Liver (tissue), 9 donors: Measurements from ENCODE around the gene MEG3. TPM values are rescaled to one million over a fixed set of nuclear protein-coding genes. Genes with fewer than 3 reads are reported as not detected.

Experiments used
- DNase-seq: peaks from one replicate; pipeline ENCODE4 v3.0.0-alpha.2; 2017; ENCODE audit warnings: low spot score
- H3K27ac ChIP-seq, 2 donors: one replicate each; pipeline ENCODE4 v1.7.0; 2013; ENCODE audit warnings: inconsistent platforms in 2 of 2, low read length in 2 of 2, control low read depth in 1 of 2, low read depth in 1 of 2, mild to moderate bottlenecking in 1 of 2
- H3K27me3 ChIP-seq, 4 donors: one replicate each; pipeline versions ENCODE4 v1.6.1 to v1.7.0; 2013; ENCODE audit warnings: low read length in 3 of 4, inconsistent platforms in 1 of 4, mild to moderate bottlenecking in 1 of 4, moderate library complexity in 1 of 4; ENCODE audit not compliant: control insufficient read depth in 4 of 4, insufficient read depth in 4 of 4
- H3K36me3 ChIP-seq, 4 donors: one replicate each; pipeline versions ENCODE4 v1.6.1 to v1.7.0; 2013; ENCODE audit warnings: low read length in 3 of 4, mild to moderate bottlenecking in 3 of 4, low read depth in 1 of 4, moderate library complexity in 1 of 4; ENCODE audit not compliant: control insufficient read depth in 4 of 4, insufficient read depth in 3 of 4
- H3K4me1 ChIP-seq, 4 donors: one replicate each; pipeline versions ENCODE4 v1.6.1 to v1.7.0; 2013; ENCODE audit warnings: low read length in 3 of 4, mild to moderate bottlenecking in 3 of 4, moderate library complexity in 1 of 4; ENCODE audit not compliant: control insufficient read depth in 4 of 4, insufficient read depth in 4 of 4
- H3K4me3 ChIP-seq, 3 donors: one replicate each; pipeline versions ENCODE4 v1.6.1 to v1.7.0; 2013; ENCODE audit warnings: low read length in 3 of 3, control low read depth in 1 of 3, low read depth in 1 of 3, mild to moderate bottlenecking in 1 of 3
- H3K9ac ChIP-seq, 2 donors: one replicate each; pipeline ENCODE4 v1.7.0; 2013; ENCODE audit warnings: low read length in 2 of 2, mild to moderate bottlenecking in 2 of 2, moderate library complexity in 2 of 2, control low read depth in 1 of 2, low read depth in 1 of 2
- H3K9me3 ChIP-seq, 4 donors: one replicate each; pipeline versions ENCODE4 v1.6.1 to v1.7.0; 2013; ENCODE audit warnings: low read length in 3 of 4; ENCODE audit not compliant: control insufficient read depth in 4 of 4
- ATF3 ChIP-seq: IDR thresholded peaks from 2 replicates; pipeline ENCODE4 v1.6.1; 2016; ENCODE audit warnings: antibody characterized with exemption
- CTCF ChIP-seq: fragments of 150-350 bp; IDR thresholded peaks from 2 replicates; pipeline ENCODE4 v1.5.1; 2017; ENCODE audit warnings: improper control_type of control experiment, low read depth, low read length; ENCODE audit not compliant: missing input control
- EGR1 ChIP-seq, 2 donors: IDR thresholded peaks; 2 replicates each; pipeline ENCODE4 v1.6.1; 2016 to 2018; ENCODE audit warnings: antibody characterized with exemption in 2 of 2, low read depth in 2 of 2
- FOXA1 ChIP-seq: IDR thresholded peaks from 2 replicates; pipeline ENCODE4 v1.6.1; 2016; ENCODE audit warnings: antibody characterized with exemption
- FOXA2 ChIP-seq: IDR thresholded peaks from 2 replicates; pipeline ENCODE4 v1.6.1; 2016; ENCODE audit warnings: antibody characterized with exemption
- HNF4A ChIP-seq, 2 donors: conservative IDR thresholded peaks; 2 replicates each; pipeline ENCODE4 v1.6.1; 2016; ENCODE audit warnings: antibody characterized with exemption in 2 of 2, mild to moderate bottlenecking in 2 of 2
- HNF4G ChIP-seq: IDR thresholded peaks from 2 replicates; pipeline ENCODE4 v1.6.1; 2016; ENCODE audit warnings: antibody characterized with exemption
- JUND ChIP-seq, 2 donors: IDR thresholded peaks; 2 replicates each; pipeline ENCODE4 v1.6.1; 2016; ENCODE audit warnings: antibody characterized with exemption in 2 of 2
- REST ChIP-seq: IDR thresholded peaks from 2 replicates; pipeline ENCODE4 v1.6.1; 2016; ENCODE audit warnings: antibody characterized with exemption, mild to moderate bottlenecking
- RXRA ChIP-seq, 2 donors: IDR thresholded peaks; 2 replicates each; pipeline ENCODE4 v1.6.1; 2017 to 2018; ENCODE audit warnings: antibody characterized with exemption in 2 of 2, mild to moderate bottlenecking in 1 of 2
- SP1 ChIP-seq: IDR thresholded peaks from 2 replicates; pipeline ENCODE4 v1.6.1; 2018; ENCODE audit warnings: antibody characterized with exemption, mild to moderate bottlenecking
- TAF1 ChIP-seq: conservative IDR thresholded peaks from 2 replicates; pipeline ENCODE4 v1.6.1; 2016; ENCODE audit warnings: antibody characterized with exemption, mild to moderate bottlenecking
- YY1 ChIP-seq: IDR thresholded peaks from 2 replicates; pipeline ENCODE4 v1.6.1; 2016; ENCODE audit warnings: antibody characterized with exemption, mild to moderate bottlenecking
- ZBTB33 ChIP-seq: IDR thresholded peaks from 2 replicates; pipeline ENCODE4 v1.6.1; 2016; ENCODE audit warnings: antibody characterized with exemption
- WGBS: extraction: QIAGEN DNeasy Blood & Tissue Kit; methylation state at CpG from one replicate; pipeline ENCODE4 v1.1.7; 2013; 5-methylcytosine and 5-hydroxymethylcytosine counted together
- polyA plus RNA-seq, 2 donors: library from polyadenylated mRNA; stranded (reverse) in 1 of 2; unstranded in 1 of 2; fragments of 200-250 nt in 1 of 2; fragments of >200 nt in 1 of 2; fragmentation: Nextera tagmentation in 1 of 2; extraction: Ambion mirVana in 1 of 2; gene quantifications; one replicate each; pipeline versions ENCODE4 v1.2.1 to v1.2.3, GENCODE V29; 2013 to 2015
- total RNA-seq, 2 donors: library from RNA; depleted of rRNA; stranded (reverse); fragments of >200 nt; gene quantifications; one replicate each; pipeline ENCODE4 v1.2.3, GENCODE V29; 2014
- donor health status: healthy.
- donor health status: healthy.
- donor health status: healthy.
- donor health status: healthy.
- donor health status: healthy.

The MEG3 gene
- total and polyA plus RNA-seq, 4 donors: 12.3 to 485 (median 23.1) TPM

- WGBS: 73% methylated on average over 12 of the region's 12 CpGs
- H3K27me3 ChIP-seq: peaks cover 0 to 14% (median 1%) of the 10 kb centered on the region in 4 donors
These were observed 77.8 kb downstream of the MEG3 start, which contains the start of gene RTL1 for GRCh38 chr14:100903672-100904185. TSS of gene RTL1 (minus strand) at chr14:100903722. CDS start at chr14:100884788, 18,934 bp downstream.

GRCh38 chr14:100904307-100905087 is 78.6 kb downstream of the MEG3 start:
- 29% methylated on average over 45 of the region's 45 CpGs for WGBS
- H3K27me3 ChIP-seq: peaks cover 0 to 14% (median 1%) of the 10 kb centered on the region in 4 donors
- H3K9me3 ChIP-seq: no peaks in the 10 kb centered on the region
- H3K4me1 ChIP-seq: peaks cover 0 to 3% (median 2%) of the 10 kb centered on the region in 4 donors
- no peak for TF ChIP-seq ZBTB33
- TF ChIP-seq REST: no peak
- TF ChIP-seq EGR1 (IDR thresholded peaks at IDR 0.05; ENCODE audit: low read depth in 2 of 2): no peak
- TF ChIP-seq FOXA2: no peak
- no peak for TF ChIP-seq RXRA (IDR thresholded peaks at IDR 0.05)
- no peak for DNase-seq
- H3K4me3 ChIP-seq: no peak overlapping the region
- no peaks in the 10 kb centered on the region for H3K36me3 ChIP-seq
- H3K27ac ChIP-seq: no peak overlapping the region
- H3K9ac ChIP-seq: no peak overlapping the region

More at GRCh38 chr14:100903672-100904185, 77.8 kb downstream of the MEG3 start, which contains the start of gene RTL1:
- Histone ChIP-seq H3K4me1 (peaks cover 0 to 3% (median 2%) of the 10 kb centered on the region in 4 donors), H3K9me3 (no peaks in the 10 kb centered on the region), H3K4me3 (no peak within 1 kb of the TSS), H3K36me3 (no peaks in the 10 kb centered on the region), H3K9ac (no peak within 1 kb of the TSS), H3K27ac (no peak within 1 kb of the TSS)
- no peak for TF ChIP-seq RXRA (IDR thresholded peaks at IDR 0.05)
- no peak for TF ChIP-seq HNF4G
- TF ChIP-seq TAF1: no peak
- TF ChIP-seq JUND (IDR thresholded peaks at IDR 0.05): no peak
- no peak for TF ChIP-seq ATF3
- no peak for DNase-seq

- WGBS: 78% methylated on average over 12 of the region's 12 CpGs
- H3K36me3 ChIP-seq: no peaks in the 10 kb centered on the region
- H3K27ac ChIP-seq: no peak overlapping the region
- DNase-seq: no peak
- TF ChIP-seq FOXA1 (no peak), HNF4A (conservative IDR thresholded peaks at IDR 0.05) (no peak), EGR1 (IDR thresholded peaks at IDR 0.05; ENCODE audit: low read depth in 2 of 2) (no peak), CTCF (no peak), SP1 (no peak), YY1 (no peak), HNF4G (no peak), RXRA (IDR thresholded peaks at IDR 0.05) (no peak)
- H3K9ac ChIP-seq: no peak overlapping the region
- H3K4me1 ChIP-seq: peaks cover 0 to 2% (median 0%) of the 10 kb centered on the region in 4 donors
- no peaks in the 10 kb centered on the region for H3K9me3 ChIP-seq
- H3K4me3 ChIP-seq: no peak overlapping the region
- peaks cover 0 to 14% (median 1%) of the 10 kb centered on the region in 4 donors for H3K27me3 ChIP-seq
These were observed 79.2 kb downstream of the MEG3 start for GRCh38 chr14:100905166-100905565.
